ENCODE measurements around the gene SHTN1. TPM values are rescaled to one million over a fixed set of nuclear protein-coding genes. Genes with fewer than 3 reads are reported as not detected.

SHTN1 gene
- total RNA-seq, 5 donors from 2014 or later (not counting 1 experiment from before 2014, with no cell fraction given) = 0.35 to 0.80 (median 0.44) TPM

DNA sequence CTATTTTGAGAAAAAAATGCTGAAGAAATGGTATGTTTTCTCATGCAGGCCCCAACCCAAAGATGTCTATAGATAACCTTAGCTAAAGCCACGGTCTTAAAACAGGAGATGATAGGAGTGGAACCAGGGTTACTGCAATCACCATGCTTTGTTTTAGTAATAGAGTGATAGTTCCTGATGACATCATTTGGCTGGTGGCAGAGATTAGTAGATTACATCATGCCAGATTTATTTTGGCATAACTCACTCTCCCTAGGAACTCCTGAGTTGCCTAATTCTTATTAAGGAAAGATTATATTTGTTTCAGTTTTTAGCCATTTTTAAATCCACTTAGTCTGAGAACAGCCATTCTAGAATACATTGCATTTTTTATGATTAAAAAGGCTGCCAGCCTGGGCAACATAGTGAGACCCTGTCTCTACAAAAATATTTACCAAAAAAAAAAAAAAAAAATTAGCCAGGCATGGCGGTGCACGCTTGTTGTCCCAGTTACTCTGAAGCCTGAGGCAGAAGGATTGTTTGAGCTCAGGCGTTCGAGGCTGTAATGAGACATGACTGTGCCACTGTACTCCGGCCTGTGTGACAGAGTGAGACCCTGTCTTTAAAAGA lies 137.9 kb downstream of the SHTN1 start:
- POLR2A ChIA-PET = no interaction called here
- Mint-ChIP-seq H3K4me1 (no peaks in the 10 kb centered on the region), H3K36me3 (no peaks in the 10 kb centered on the region), H3K27ac (no peak overlapping the region), H3K27me3 (peaks cover 3 to 6% of the 10 kb centered on the region in 2 donors), H3K9me3 (peaks cover 0 to under 1% (median 0%) of the 10 kb centered on the region in 3 donors), H3K4me3 (no peak overlapping the region)
- Histone ChIP-seq H3K4me1 (ENCODE audit: control insufficient read depth in 1 of 2, extremely low read depth in 1 of 2, insufficient read depth in 2 of 2, low read length in 2 of 2) (no peaks in the 10 kb centered on the region), H3K9me3 (no peaks in the 10 kb centered on the region), H3K4me3 (ENCODE audit: control insufficient read depth in 1 of 2, extremely low read depth in 1 of 2, low read length in 1 of 2) (no peak overlapping the region), H3K27ac (ENCODE audit: low read length) (no peak overlapping the region), H3K36me3 (ENCODE audit: control insufficient read depth in 2 of 2, extremely low read depth in 1 of 2, insufficient read depth in 1 of 2, low read length in 1 of 2) (no peaks in the 10 kb centered on the region), H3K27me3 (replicated peaks in 1 of 2; ENCODE audit: control insufficient read depth in 2 of 2, extremely low read depth in 1 of 2, insufficient read depth in 2 of 2, low read length in 1 of 2) (peaks cover 0 to 2% of the 10 kb centered on the region in 2 experiments)
- ATAC-seq (replicated peaks in 1 of 4) (no peak), DNase-seq (no peak)
- 93% methylated on average over 3 of the region's 6 CpGs for WGBS (ENCODE audit: insufficient coverage)
- CTCF ChIA-PET = no interaction called here

DNA sequence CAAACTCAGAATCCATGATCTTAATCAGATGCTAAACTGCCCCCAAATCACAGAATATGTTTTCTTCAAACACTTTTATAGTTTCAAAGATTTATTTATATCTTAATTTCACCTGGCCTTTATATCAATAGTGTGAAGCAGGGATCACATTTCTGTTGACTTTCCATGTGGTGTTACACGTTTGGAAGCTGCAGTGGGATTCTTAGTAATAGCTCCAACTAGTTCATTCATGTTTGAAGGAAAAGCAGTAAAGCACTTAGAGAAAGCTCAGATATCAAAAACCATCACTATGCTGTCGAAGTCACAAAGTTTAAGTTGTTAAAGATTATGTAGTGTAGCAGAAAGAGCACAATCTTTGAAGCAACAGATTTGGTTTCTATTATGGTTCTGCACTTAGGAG lies 138.9 kb downstream of the SHTN1 start:
- Mint-ChIP-seq H3K9me3 (no peaks in the 10 kb centered on the region), H3K27me3 (peaks cover 3 to 6% of the 10 kb centered on the region in 2 donors), H3K4me3 (no peak overlapping the region), H3K27ac (no peak overlapping the region), H3K36me3 (no peaks in the 10 kb centered on the region), H3K4me1 (no peaks in the 10 kb centered on the region)
- no peaks in the 10 kb centered on the region for H3K4me1 ChIP-seq (ENCODE audit: control insufficient read depth in 1 of 2, extremely low read depth in 1 of 2, insufficient read depth in 2 of 2, low read length in 2 of 2)
- H3K4me3 ChIP-seq (ENCODE audit: control insufficient read depth in 1 of 2, extremely low read depth in 1 of 2, low read length in 1 of 2) = no peak overlapping the region
- no peaks in the 10 kb centered on the region for H3K9me3 ChIP-seq
- no peaks in the 10 kb centered on the region for H3K36me3 ChIP-seq (ENCODE audit: control insufficient read depth in 2 of 2, extremely low read depth in 1 of 2, insufficient read depth in 1 of 2, low read length in 1 of 2)
- WGBS (ENCODE audit: insufficient coverage) = 40% methylated on average over 1 of the region's 2 CpGs
- ChIA-PET CTCF (no interaction called here), POLR2A (no interaction called here)
- H3K27me3 ChIP-seq (replicated peaks in 1 of 2; ENCODE audit: control insufficient read depth in 2 of 2, extremely low read depth in 1 of 2, insufficient read depth in 2 of 2, low read length in 1 of 2) = peaks cover 0 to 2% of the 10 kb centered on the region in 2 experiments
- DNase-seq (no peak), ATAC-seq (replicated peaks in 1 of 4) (no peak)
- H3K27ac ChIP-seq (ENCODE audit: low read length) = no peak overlapping the region

DNA sequence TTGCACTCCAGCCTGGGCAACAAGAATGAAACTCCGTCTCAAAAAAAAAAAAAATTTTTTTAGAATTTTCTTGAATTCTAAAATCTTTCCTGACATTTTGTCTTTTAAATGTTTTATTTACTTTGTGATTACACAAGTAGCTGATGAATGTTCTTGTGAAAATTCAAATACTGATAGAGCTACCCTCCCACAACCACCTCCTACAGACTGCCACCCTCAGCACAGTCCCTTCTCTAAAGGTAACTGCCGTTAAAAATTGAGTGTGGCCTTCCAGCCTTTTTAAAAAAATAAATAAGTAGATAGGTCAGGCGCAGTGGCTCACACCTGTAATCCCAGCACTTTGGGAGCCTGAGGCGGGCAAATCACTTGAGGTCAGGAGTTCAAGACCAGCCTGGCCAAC lies 140.6 kb downstream of the SHTN1 start:
- no peaks in the 10 kb centered on the region for H3K36me3 Mint-ChIP-seq
- POLR2A ChIA-PET = no interaction called here
- no peak overlapping the region for H3K27ac Mint-ChIP-seq
- no peak overlapping the region for H3K4me3 Mint-ChIP-seq
- Histone ChIP-seq H3K9me3 (no peaks in the 10 kb centered on the region), H3K36me3 (ENCODE audit: control insufficient read depth in 2 of 2, extremely low read depth in 1 of 2, insufficient read depth in 1 of 2, low read length in 1 of 2) (no peaks in the 10 kb centered on the region), H3K27me3 (replicated peaks in 1 of 2; ENCODE audit: control insufficient read depth in 2 of 2, extremely low read depth in 1 of 2, insufficient read depth in 2 of 2, low read length in 1 of 2) (peaks cover 0 to 2% of the 10 kb centered on the region in 2 experiments), H3K4me1 (ENCODE audit: control insufficient read depth in 1 of 2, extremely low read depth in 1 of 2, insufficient read depth in 2 of 2, low read length in 2 of 2) (no peaks in the 10 kb centered on the region), H3K4me3 (ENCODE audit: control insufficient read depth in 1 of 2, extremely low read depth in 1 of 2, low read length in 1 of 2) (no peak overlapping the region), H3K27ac (ENCODE audit: low read length) (no peak overlapping the region)
- no peaks in the 10 kb centered on the region for H3K9me3 Mint-ChIP-seq
- DNase-seq (no peak), ATAC-seq (replicated peaks in 1 of 4) (no peak)
- CTCF ChIA-PET = no interaction called here
- peaks cover 3 to 10% of the 10 kb centered on the region in 2 donors for H3K27me3 Mint-ChIP-seq
- H3K4me1 Mint-ChIP-seq = no peaks in the 10 kb centered on the region
- WGBS (ENCODE audit: insufficient coverage) = no CpG with 5 or more reads among the region's 4 CpGs

DNA sequence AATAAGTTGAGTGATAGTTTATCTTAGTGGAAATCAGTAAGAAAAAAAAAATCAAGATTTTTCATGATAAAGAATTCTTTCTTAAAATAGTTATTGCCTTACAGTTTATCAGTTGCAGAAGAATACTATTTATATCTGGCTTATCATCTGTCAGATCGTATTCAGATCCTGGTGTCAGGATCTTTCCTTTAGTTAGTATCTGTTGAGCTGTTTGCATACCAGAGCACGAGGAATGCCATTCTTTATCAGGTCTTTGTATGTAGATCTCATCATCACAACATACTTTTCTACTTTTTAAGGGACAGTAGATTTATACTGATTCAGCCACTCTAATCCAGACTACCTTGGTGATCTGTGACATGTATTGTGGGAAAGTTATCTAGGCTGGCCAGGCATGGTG lies 143.2 kb downstream of the SHTN1 start:
- no peak for ATAC-seq (replicated peaks in 1 of 4)
- POLR2A ChIA-PET = no interaction called here
- no CpG with 5 or more reads among the region's 2 CpGs for WGBS (ENCODE audit: insufficient coverage)

DNA sequence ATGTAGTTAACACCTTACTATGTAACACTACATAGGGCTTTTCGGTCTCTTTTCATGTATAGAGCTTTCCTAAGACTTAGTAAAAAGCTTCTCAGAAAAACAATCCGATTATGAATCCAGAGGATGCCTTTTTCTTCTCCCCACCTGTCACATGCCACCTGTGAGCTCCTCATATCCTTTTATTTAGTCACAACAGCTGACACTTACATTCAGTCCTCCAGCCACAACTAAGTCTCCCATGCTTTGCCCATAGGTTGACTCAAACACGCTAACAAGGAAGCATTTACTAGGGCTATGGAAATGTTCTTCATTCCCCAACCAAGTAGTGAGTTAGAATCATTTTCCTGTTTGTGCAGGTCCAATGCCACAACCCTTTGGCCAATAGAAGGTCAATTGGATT lies 147.8 kb downstream of the SHTN1 start:
- Mint-ChIP-seq H3K27ac (no peak overlapping the region), H3K4me1 (no peaks in the 10 kb centered on the region), H3K36me3 (no peaks in the 10 kb centered on the region), H3K4me3 (no peak overlapping the region), H3K27me3 (peaks cover 5 to 16% of the 10 kb centered on the region in 2 donors), H3K9me3 (peaks cover 0 to 9% (median 0%) of the 10 kb centered on the region in 3 donors)
- Histone ChIP-seq H3K27ac (ENCODE audit: low read length) (no peak overlapping the region), H3K4me1 (ENCODE audit: control insufficient read depth in 1 of 2, extremely low read depth in 1 of 2, insufficient read depth in 2 of 2, low read length in 2 of 2) (no peaks in the 10 kb centered on the region), H3K9me3 (no peaks in the 10 kb centered on the region), H3K27me3 (replicated peaks in 1 of 2; ENCODE audit: control insufficient read depth in 2 of 2, extremely low read depth in 1 of 2, insufficient read depth in 2 of 2, low read length in 1 of 2) (peaks cover 0 to 5% of the 10 kb centered on the region in 2 experiments), H3K4me3 (ENCODE audit: control insufficient read depth in 1 of 2, extremely low read depth in 1 of 2, low read length in 1 of 2) (no peak overlapping the region), H3K36me3 (ENCODE audit: control insufficient read depth in 2 of 2, extremely low read depth in 1 of 2, insufficient read depth in 1 of 2, low read length in 1 of 2) (no peaks in the 10 kb centered on the region)
- ChIA-PET POLR2A (no interaction called here), CTCF (interaction anchor here in 1 of 2 donors (0.7 kb wide), 1 partner anchor 56 kb away, joined by 3 read pairs; no protein-coding TSS in a partner anchor)
- ATAC-seq (replicated peaks in 1 of 4) (no peak), DNase-seq (no peak)
- WGBS (ENCODE audit: insufficient coverage) = 94% methylated on average over 2 of the region's 3 CpGs

More for the DNA sequence above, 143.2 kb downstream of the SHTN1 start:
- Mint-ChIP-seq H3K36me3 (no peaks in the 10 kb centered on the region), H3K4me3 (no peak overlapping the region), H3K9me3 (peaks cover 0 to 5% (median 0%) of the 10 kb centered on the region in 3 donors), H3K27me3 (peaks cover 0 to 7% of the 10 kb centered on the region in 2 donors), H3K4me1 (no peaks in the 10 kb centered on the region), H3K27ac (no peak overlapping the region)
- DNase-seq = no peak
- no peaks in the 10 kb centered on the region for H3K27me3 ChIP-seq (replicated peaks in 1 of 2; ENCODE audit: control insufficient read depth in 2 of 2, extremely low read depth in 1 of 2, insufficient read depth in 2 of 2, low read length in 1 of 2)
- H3K36me3 ChIP-seq (ENCODE audit: control insufficient read depth in 2 of 2, extremely low read depth in 1 of 2, insufficient read depth in 1 of 2, low read length in 1 of 2) = no peaks in the 10 kb centered on the region
- no peak overlapping the region for H3K27ac ChIP-seq (ENCODE audit: low read length)
- no peaks in the 10 kb centered on the region for H3K4me1 ChIP-seq (ENCODE audit: control insufficient read depth in 1 of 2, extremely low read depth in 1 of 2, insufficient read depth in 2 of 2, low read length in 2 of 2)
- CTCF ChIA-PET = no interaction called here
- no peak overlapping the region for H3K4me3 ChIP-seq (ENCODE audit: control insufficient read depth in 1 of 2, extremely low read depth in 1 of 2, low read length in 1 of 2)
- H3K9me3 ChIP-seq = no peaks in the 10 kb centered on the region

DNA sequence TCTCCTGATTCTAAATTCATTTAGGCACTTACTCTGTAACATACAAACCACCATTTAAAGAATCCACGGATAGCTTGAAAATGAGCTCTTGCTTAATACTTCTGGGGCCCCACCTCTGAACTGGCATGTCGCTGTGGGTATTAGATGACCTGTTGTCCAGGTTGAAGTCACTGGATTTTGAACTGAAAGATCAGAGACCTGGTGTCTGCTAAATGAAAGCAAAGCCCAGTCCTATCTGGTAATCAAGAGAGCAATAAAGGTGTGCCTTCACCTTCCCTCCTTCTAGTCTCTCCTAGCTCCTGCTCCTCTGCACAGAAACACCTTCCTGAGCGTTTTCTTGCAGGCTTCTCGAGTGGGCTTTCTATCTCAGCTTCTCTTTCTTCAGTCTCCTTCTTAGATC lies 151.3 kb downstream of the SHTN1 start:
- peaks cover 0 to 29% of the 10 kb centered on the region in 2 experiments for H3K27me3 ChIP-seq (replicated peaks in 1 of 2; ENCODE audit: control insufficient read depth in 2 of 2, extremely low read depth in 1 of 2, insufficient read depth in 2 of 2, low read length in 1 of 2)
- H3K4me1 Mint-ChIP-seq = peaks cover 4 to 8% (median 5%) of the 10 kb centered on the region in 3 donors
- CTCF ChIA-PET = interaction anchor here in 1 of 2 donors (0.6 kb wide), 1 partner anchor 365 kb away, joined by 4 read pairs; no protein-coding TSS in a partner anchor
- H3K4me3 ChIP-seq (ENCODE audit: control insufficient read depth in 1 of 2, extremely low read depth in 1 of 2, low read length in 1 of 2) = no peak overlapping the region
- H3K4me1 ChIP-seq (ENCODE audit: control insufficient read depth in 1 of 2, extremely low read depth in 1 of 2, insufficient read depth in 2 of 2, low read length in 2 of 2) = peaks cover 0 to 10% of the 10 kb centered on the region in 2 experiments
- H3K27ac ChIP-seq (ENCODE audit: low read length) = no peak overlapping the region
- H3K9me3 ChIP-seq = no peaks in the 10 kb centered on the region
- no peak for DNase-seq
- POLR2A ChIA-PET = no interaction called here
- no peak overlapping the region for H3K27ac Mint-ChIP-seq
- H3K9me3 Mint-ChIP-seq = peaks cover 0 to 9% (median 0%) of the 10 kb centered on the region in 3 donors
- no peak for ATAC-seq (replicated peaks in 1 of 4)
- H3K27me3 Mint-ChIP-seq = peaks cover 33 to 35% of the 10 kb centered on the region in 2 donors
- H3K4me3 Mint-ChIP-seq = no peak overlapping the region
- no peaks in the 10 kb centered on the region for H3K36me3 Mint-ChIP-seq
- WGBS (ENCODE audit: insufficient coverage) = no CpG with 5 or more reads among the region's 4 CpGs
- H3K36me3 ChIP-seq (ENCODE audit: control insufficient read depth in 2 of 2, extremely low read depth in 1 of 2, insufficient read depth in 1 of 2, low read length in 1 of 2) = no peaks in the 10 kb centered on the region

Data from T-cell (primary cell).